Natural killer cell (primary cell): Measurements from ENCODE around the gene SLCO4C1. TPM values are rescaled to one million over a fixed set of nuclear protein-coding genes. Genes with fewer than 3 reads are reported as not detected.

ENCODE experiments used
- ATAC-seq, 3 donors: fragments of 150-1000 bp in 2 of 3; fragments of 200-7000 bp in 1 of 3; cut with Tn5 transposase; 1 replicate in 1 of 3; 2 replicates in 2 of 3; pipeline ENCODE4 v1.10.0; 2021; ENCODE audit warnings: mild to moderate bottlenecking in 2 of 3, moderate library complexity in 2 of 3
- DNase-seq, 2 donors: peaks; one replicate each; pipeline versions ENCODE4 v3.0.0 to v3.0.0-alpha.2; 2013 to 2021; ENCODE audit warnings: mixed read lengths in 1 of 2
- H3K27ac ChIP-seq: one replicate; pipeline ENCODE4 v1.5.1; 2013; ENCODE audit warnings: mild to moderate bottlenecking, low read length
- H3K27me3 ChIP-seq: one replicate; pipeline ENCODE4 v1.6.1; 2013; ENCODE audit warnings: low read length; ENCODE audit not compliant: control insufficient read depth, insufficient read depth
- H3K36me3 ChIP-seq: one replicate; pipeline ENCODE4 v1.6.1; 2013; ENCODE audit warnings: low read length; ENCODE audit not compliant: control insufficient read depth, insufficient read depth
- H3K4me1 ChIP-seq: one replicate; pipeline ENCODE4 v1.6.1; 2013; ENCODE audit warnings: low read length; ENCODE audit not compliant: control insufficient read depth, insufficient read depth
- H3K4me3 ChIP-seq: one replicate; pipeline ENCODE4 v1.5.1; 2013; ENCODE audit warnings: low read length
- H3K9me3 ChIP-seq: one replicate; pipeline ENCODE4 v1.6.1; 2013; ENCODE audit warnings: low read length; ENCODE audit not compliant: control insufficient read depth, insufficient read depth
- H3K27ac Mint-ChIP-seq, 2 donors: one replicate each; pipeline ENCODE4 v1.8.0; 2022; ENCODE audit warnings: mild to moderate bottlenecking in 2 of 2, mixed read lengths in 2 of 2, moderate library complexity in 1 of 2
- H3K27me3 Mint-ChIP-seq, 2 donors: one replicate each; pipeline ENCODE4 v1.8.0; 2022; ENCODE audit warnings: low read depth in 2 of 2, mixed read lengths in 2 of 2
- H3K36me3 Mint-ChIP-seq: one replicate; pipeline ENCODE4 v1.8.0; 2022; ENCODE audit warnings: mixed read lengths
- H3K4me1 Mint-ChIP-seq, 2 donors: one replicate each; pipeline ENCODE4 v1.8.0; 2022; ENCODE audit warnings: mixed read lengths in 2 of 2
- H3K4me3 Mint-ChIP-seq: one replicate; pipeline ENCODE4 v1.8.0; 2022; ENCODE audit warnings: mild to moderate bottlenecking, moderate library complexity, mixed read lengths
- H3K9me3 Mint-ChIP-seq, 2 donors: one replicate each; pipeline ENCODE4 v1.8.0; 2022; ENCODE audit warnings: mixed read lengths in 2 of 2
- CTCF ChIP-seq: fragments of 200-600 bp; IDR thresholded peaks from one replicate; pipeline ENCODE4 v1.8.0; 2022; ENCODE audit warnings: antibody characterized with exemption
- WGBS: methylation state at CpG from one replicate; pipeline ENCODE4 v1.1.7; 2013; ENCODE audit warnings: missing lambda C conversion rate; ENCODE audit not compliant: insufficient coverage; 5-methylcytosine and 5-hydroxymethylcytosine counted together
- intact Hi-C: fragments of 100-400 bp; cut with micrococcal nuclease; formaldehyde crosslinking; loops from one replicate; pipeline ENCODE4 v1.14.2; 2022
- total RNA-seq, 4 donors: library from RNA; stranded (reverse); fragments of 120-200 nt in 1 of 4; gene quantifications; one replicate each; pipeline versions ENCODE4 v1.2.3 to v1.2.4, GENCODE V29; 2013 to 2022

The SLCO4C1 gene
- total RNA-seq, 3 donors from 2014 or later (not counting 1 experiment from before 2014, with no cell fraction given): 30.9 to 44.7 (median 31.2) TPM

DNA sequence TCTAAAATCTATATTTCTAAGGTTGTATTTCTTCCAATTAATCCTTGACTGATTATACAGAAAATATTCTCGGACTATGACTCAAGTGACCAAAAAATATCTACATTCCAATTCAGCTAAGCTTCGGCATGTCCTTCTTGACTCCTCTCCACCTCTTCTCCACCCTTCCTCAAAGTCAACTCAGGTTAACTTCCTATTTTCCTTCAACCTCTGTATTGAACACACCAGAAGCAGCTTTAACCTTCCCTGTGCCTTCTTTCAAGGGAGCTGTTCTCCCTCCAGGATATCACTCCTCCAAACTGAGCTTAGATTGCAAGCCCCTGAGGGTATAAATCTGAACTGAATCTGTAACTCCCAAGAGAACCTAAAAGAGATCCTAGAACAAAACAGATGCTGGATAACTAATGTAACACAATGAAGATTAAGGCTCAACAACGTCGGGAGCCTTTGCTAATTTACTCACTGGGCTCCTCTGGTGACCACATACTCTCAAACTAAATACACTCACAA is 1.1 kb downstream of the SLCO4C1 start:
- no peaks in the 10 kb centered on the region for H3K9me3 ChIP-seq
- H3K27ac ChIP-seq: no peak overlapping the region
- H3K4me1 ChIP-seq: peaks cover 25% of the 10 kb centered on the region
- TF ChIP-seq CTCF: no peak
- Mint-ChIP-seq H3K9me3 (no peaks in the 10 kb centered on the region), H3K4me3 (peak overlapping the region; percentile 97), H3K27me3 (no peaks in the 10 kb centered on the region), H3K27ac (peak overlapping the region; percentile 85 to 95), H3K36me3 (no peaks in the 10 kb centered on the region), H3K4me1 (peaks cover 51 to 54% of the 10 kb centered on the region in 2 donors)
- intact Hi-C loops: loop anchor here (5.0 kb wide), 1 partner anchor 822 kb away; no protein-coding TSS in a partner anchor
- H3K36me3 ChIP-seq: peaks cover 12% of the 10 kb centered on the region
- H3K27me3 ChIP-seq: no peaks in the 10 kb centered on the region
- H3K4me3 ChIP-seq: peak overlapping the region; percentile 66
- DNase-seq: peak in 1 of 2 donors; percentile 2
- 63% methylated on average over 4 of the region's 4 CpGs for WGBS
- no peak for ATAC-seq

DNA sequence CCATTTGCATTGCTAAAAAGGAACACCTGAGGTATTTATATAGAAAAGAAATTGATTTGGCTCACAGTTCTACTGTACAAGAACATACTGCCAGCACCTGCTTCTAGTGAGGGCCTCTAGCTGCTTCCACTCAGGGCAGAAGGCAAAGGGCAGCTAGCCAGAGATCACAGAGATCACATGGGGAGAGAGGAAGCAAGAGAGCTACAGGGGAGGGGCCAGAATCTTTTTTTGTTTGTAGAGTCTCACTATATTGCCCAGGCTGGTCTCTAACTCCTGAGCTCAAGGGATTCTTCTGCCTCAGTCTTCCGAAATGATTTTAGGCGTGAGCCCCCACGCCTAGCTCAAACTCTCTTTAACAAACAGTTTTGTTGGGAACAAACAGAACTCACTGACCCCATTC is 6.1 kb downstream of the SLCO4C1 start:
- Histone ChIP-seq H3K27ac (no peak overlapping the region), H3K4me3 (no peak overlapping the region), H3K9me3 (no peaks in the 10 kb centered on the region), H3K27me3 (no peaks in the 10 kb centered on the region), H3K36me3 (peaks cover 17% of the 10 kb centered on the region), H3K4me1 (peaks cover 15% of the 10 kb centered on the region)
- H3K27me3 Mint-ChIP-seq: no peaks in the 10 kb centered on the region
- TF ChIP-seq CTCF: no peak
- peaks cover 62 to 63% of the 10 kb centered on the region in 2 donors for H3K4me1 Mint-ChIP-seq
- 95% methylated on average over 3 of the region's 3 CpGs for WGBS
- intact Hi-C loops: no loop called here
- no peaks in the 10 kb centered on the region for H3K9me3 Mint-ChIP-seq
- no peak for DNase-seq
- H3K36me3 Mint-ChIP-seq: no peaks in the 10 kb centered on the region
- peak in 1 of 3 donors; percentile 37 for ATAC-seq
- H3K27ac Mint-ChIP-seq: peak overlapping the region; percentile 41 to 69
- H3K4me3 Mint-ChIP-seq: peak overlapping the region; percentile 3

- Histone ChIP-seq H3K27me3 (no peaks in the 10 kb centered on the region), H3K36me3 (peaks cover 17% of the 10 kb centered on the region), H3K4me3 (no peak overlapping the region), H3K4me1 (peaks cover 15% of the 10 kb centered on the region), H3K27ac (no peak overlapping the region), H3K9me3 (no peaks in the 10 kb centered on the region)
- ATAC-seq: no peak
- peak overlapping the region; percentile 41 to 69 for H3K27ac Mint-ChIP-seq
- H3K36me3 Mint-ChIP-seq: no peaks in the 10 kb centered on the region
- H3K4me3 Mint-ChIP-seq: peak overlapping the region; percentile 3
- DNase-seq: no peak
- no peaks in the 10 kb centered on the region for H3K9me3 Mint-ChIP-seq
- intact Hi-C loops: no loop called here
- H3K27me3 Mint-ChIP-seq: no peaks in the 10 kb centered on the region
- no peak for TF ChIP-seq CTCF
- 94% methylated on average over 5 of the region's 6 CpGs for WGBS
- H3K4me1 Mint-ChIP-seq: peaks cover 62 to 63% of the 10 kb centered on the region in 2 donors
Measured at GRCh38 chr5:102289251-102289899, 6.7 kb downstream of the SLCO4C1 start.
